HFFc6 (cell line): ENCODE measurements around the gene NR3C2. TPM values are rescaled to one million over a fixed set of nuclear protein-coding genes. Genes with fewer than 3 reads are reported as not detected.

Source experiments
- DNase-seq: peaks from one replicate; pipeline ENCODE4 v3.0.0-alpha.2; 2018
- H3K27ac Mint-ChIP-seq: 2 replicates; pipeline ENCODE4 v1.8.0; 2020; ENCODE audit warnings: mild to moderate bottlenecking, mixed read lengths
- H3K27me3 Mint-ChIP-seq: 2 replicates; pipeline ENCODE4 v1.8.0; 2021; ENCODE audit warnings: mild to moderate bottlenecking, moderate library complexity, mixed read lengths; ENCODE audit not compliant: insufficient read depth
- H3K36me3 Mint-ChIP-seq: 2 replicates; pipeline ENCODE4 v1.8.0; 2021; ENCODE audit warnings: low read depth, mixed read lengths
- H3K4me1 Mint-ChIP-seq: 2 replicates; pipeline ENCODE4 v1.8.0; 2020; ENCODE audit warnings: low read depth, mixed read lengths
- H3K4me3 Mint-ChIP-seq: 2 replicates; pipeline ENCODE4 v1.8.0; 2020; ENCODE audit warnings: mild to moderate bottlenecking, moderate library complexity, mixed read lengths
- H3K9me3 Mint-ChIP-seq: 2 replicates; pipeline ENCODE4 v1.8.0; 2020; ENCODE audit warnings: mild to moderate bottlenecking, mixed read lengths
- CTCF ChIP-seq: fragments of 200-600 bp; sonication (generic); IDR thresholded peaks from 2 replicates; pipeline ENCODE4 v1.5.0; 2021; ENCODE audit warnings: antibody characterized with exemption, mild to moderate bottlenecking
- total RNA-seq, 6 experiments: library from RNA; stranded (reverse); fragmentation: NEBNext Ultra II Directional; extraction: Animal tissue kit (Norgen Biotek cat#: 25700); gene quantifications; 2 replicates in 1 of 6; 3 replicates in 5 of 6; pipeline ENCODE4 v1.2.3, GENCODE V29; 2021

Gene NR3C2
- total RNA-seq, 6 experiments from 2014 or later = 0.07 to 0.26 (median 0.11) TPM

- no peak for DNase-seq
- Mint-ChIP-seq H3K27ac (no peak overlapping the region), H3K4me3 (no peak overlapping the region), H3K27me3 (no peaks in the 10 kb centered on the region), H3K9me3 (peaks cover 18% of the 10 kb centered on the region), H3K36me3 (no peaks in the 10 kb centered on the region), H3K4me1 (no peaks in the 10 kb centered on the region)
- no peak for TF ChIP-seq CTCF
Measured at GRCh38 chr4:148344352-148344751, 97.9 kb downstream of the NR3C2 start.

GRCh38 chr4:148341980-148342800 is 100.0 kb downstream of the NR3C2 start:
- H3K4me1 Mint-ChIP-seq = no peaks in the 10 kb centered on the region
- H3K9me3 Mint-ChIP-seq = peaks cover 18% of the 10 kb centered on the region
- no peak for TF ChIP-seq CTCF
- DNase-seq = no peak
- no peak overlapping the region for H3K27ac Mint-ChIP-seq
- no peak overlapping the region for H3K4me3 Mint-ChIP-seq
- H3K36me3 Mint-ChIP-seq = no peaks in the 10 kb centered on the region
- H3K27me3 Mint-ChIP-seq = no peaks in the 10 kb centered on the region

- TF ChIP-seq CTCF = no peak
- no peaks in the 10 kb centered on the region for H3K36me3 Mint-ChIP-seq
- H3K9me3 Mint-ChIP-seq = peaks cover 28% of the 10 kb centered on the region
- H3K4me3 Mint-ChIP-seq = no peak overlapping the region
- no peaks in the 10 kb centered on the region for H3K4me1 Mint-ChIP-seq
- no peaks in the 10 kb centered on the region for H3K27me3 Mint-ChIP-seq
- DNase-seq = no peak
- H3K27ac Mint-ChIP-seq = no peak overlapping the region
Measured at GRCh38 chr4:148335133-148335532, 107.1 kb downstream of the NR3C2 start.

- Mint-ChIP-seq H3K36me3 (no peaks in the 10 kb centered on the region), H3K27ac (no peak overlapping the region), H3K4me1 (no peaks in the 10 kb centered on the region), H3K27me3 (no peaks in the 10 kb centered on the region), H3K4me3 (no peak overlapping the region), H3K9me3 (peaks cover 29% of the 10 kb centered on the region)
- TF ChIP-seq CTCF = no peak
- DNase-seq = no peak
Measured at GRCh38 chr4:148333265-148333664, 108.9 kb downstream of the NR3C2 start.

GRCh38 chr4:148332486-148332885 is 109.7 kb downstream of the NR3C2 start:
- no peaks in the 10 kb centered on the region for H3K36me3 Mint-ChIP-seq
- no peaks in the 10 kb centered on the region for H3K27me3 Mint-ChIP-seq
- no peaks in the 10 kb centered on the region for H3K4me1 Mint-ChIP-seq
- no peak for TF ChIP-seq CTCF
- H3K4me3 Mint-ChIP-seq = no peak overlapping the region
- DNase-seq = no peak
- no peak overlapping the region for H3K27ac Mint-ChIP-seq
- H3K9me3 Mint-ChIP-seq = peaks cover 33% of the 10 kb centered on the region
